NCI-H2107 treated with DMSO at 0.1 percent for 48 hours (cell line): ENCODE data around the gene HTR2B.
"Not testable (repeated sequence)": the region's sequence is repeated elsewhere in the genome, so short reads cannot be mapped to it uniquely, and the experiment has no call there.

Source experiments
- DNase-seq: peaks from one replicate; lab custom pipeline; 2025; ENCODE audit not compliant: unreplicated experiment; lab: John Stamatoyannopoulos, UW

Gene HTR2B

DNA sequence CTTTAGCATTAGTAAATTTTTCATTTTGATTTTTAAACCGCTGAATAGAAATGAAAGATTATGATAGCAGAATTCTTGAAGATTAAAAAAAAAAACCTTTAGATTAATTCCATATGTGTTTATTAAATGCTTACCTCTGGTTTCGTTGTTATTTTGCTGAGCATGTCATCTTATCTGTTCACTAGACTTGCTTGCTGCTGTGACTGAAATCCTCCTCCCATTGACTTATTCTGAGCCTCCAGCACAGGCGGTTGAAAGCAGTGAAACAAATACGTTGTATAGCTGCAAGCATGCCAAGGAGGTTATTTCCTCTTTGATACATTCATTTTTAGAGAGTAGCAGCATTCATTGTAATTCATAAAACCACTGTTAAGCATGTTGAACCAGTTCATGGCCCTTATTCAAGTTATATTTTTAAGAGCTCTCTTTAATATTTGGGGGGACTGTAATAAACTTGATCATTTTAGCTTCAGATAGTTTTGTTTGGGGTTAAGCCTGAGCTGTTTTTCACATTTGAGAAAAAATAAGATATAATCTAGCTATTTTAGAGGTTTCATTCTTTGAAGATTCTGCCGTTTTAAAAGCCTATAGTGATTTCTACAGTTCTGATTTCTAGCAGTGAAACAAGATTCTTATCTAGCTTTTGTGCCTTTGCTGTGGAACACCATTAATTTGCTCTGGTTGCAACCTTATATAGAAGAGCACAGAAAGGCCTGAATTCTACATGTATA is at the start of gene HTR2B:
HTR2B (minus strand) TSS at position 205 of the 731 bp plus-strand sequence. CDS start 1,278 bp downstream, outside the sequence.
- DNase-seq, result no peak

- DNase-seq, result no peak
These were observed 49.4 kb upstream of the HTR2B start for GRCh38 chr2:231174211-231174651.

GRCh38 chr2:231172025-231172424 is 47.2 kb upstream of the HTR2B start:
- no peak for DNase-seq

- no peak for DNase-seq
These were observed 45.2 kb upstream of the HTR2B start for GRCh38 chr2:231170055-231170454.

DNA sequence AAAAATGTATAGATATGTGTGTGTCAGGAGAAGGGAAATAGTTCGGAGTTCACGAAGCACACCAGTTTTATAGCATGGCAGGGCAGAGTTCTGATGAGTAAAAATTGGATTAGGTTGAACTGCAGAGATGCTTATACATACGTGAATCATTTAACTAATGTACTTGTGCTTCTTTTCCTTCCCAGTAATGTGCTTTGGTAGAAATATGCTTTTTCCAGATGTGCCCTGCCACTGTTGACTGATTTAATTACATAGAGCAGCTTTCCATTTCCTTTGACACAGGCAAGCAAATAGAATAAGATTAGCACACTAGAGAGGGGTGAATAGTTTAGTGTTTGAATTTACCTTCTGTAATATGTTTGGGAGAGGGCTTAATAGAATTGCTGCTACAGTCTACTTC is 44.6 kb upstream of the HTR2B start:
- DNase-seq, result no peak

- DNase-seq, result no peak
These were observed 43.8 kb upstream of the HTR2B start for GRCh38 chr2:231168460-231169139.

- DNase-seq, result no peak
These were observed 43.1 kb upstream of the HTR2B start for GRCh38 chr2:231167745-231168459.

DNA sequence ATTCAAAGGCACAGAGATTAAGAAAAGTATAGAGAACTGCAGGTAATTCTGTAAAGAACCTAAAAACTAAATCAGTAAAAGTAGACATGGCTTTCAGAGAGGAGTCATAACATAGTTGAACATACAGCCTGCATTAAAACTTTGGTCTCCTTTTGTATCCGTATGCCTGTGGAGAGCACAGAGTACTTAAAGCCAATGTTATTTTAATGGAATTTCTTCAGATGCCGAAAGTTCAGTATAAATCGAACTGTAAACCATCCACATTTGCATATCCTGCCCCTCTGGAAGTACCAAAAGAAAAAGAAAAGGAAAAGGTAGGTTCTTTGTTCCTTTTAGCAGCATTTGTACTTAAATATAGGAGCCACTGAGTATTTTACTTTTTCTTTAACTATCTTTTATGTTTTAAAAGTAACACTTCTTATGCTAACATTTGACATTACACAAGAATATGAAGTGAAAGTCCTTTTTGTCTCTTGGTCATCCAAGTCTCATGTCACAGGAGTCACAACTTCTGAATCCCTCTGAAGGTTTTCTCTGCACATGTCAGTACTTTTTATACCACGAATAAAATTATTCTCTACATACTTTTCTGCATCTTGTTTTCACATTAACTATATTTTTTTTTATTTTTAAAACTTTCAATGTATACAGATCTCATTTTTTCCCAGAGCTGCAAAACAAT is 38.7 kb upstream of the HTR2B start:
- DNase-seq, result no peak

DNA sequence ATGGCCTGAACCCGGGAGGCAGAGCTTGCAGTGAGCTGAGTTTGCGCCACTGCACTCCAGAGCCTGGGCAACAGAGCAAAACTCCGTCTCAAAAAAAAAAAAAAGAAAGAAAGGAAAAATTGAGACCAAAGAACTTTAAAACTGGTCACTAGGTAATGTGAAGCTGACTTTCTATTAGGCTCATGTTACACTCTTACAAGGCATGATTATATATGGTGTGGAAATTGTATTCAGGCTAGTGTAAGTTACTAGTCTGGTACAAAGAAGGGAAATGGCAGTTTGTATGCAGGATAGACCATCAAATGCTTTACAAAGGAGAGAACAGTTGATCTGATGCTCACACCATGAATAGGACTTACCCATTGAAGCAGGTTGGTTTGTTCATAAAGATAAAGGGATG is 38.2 kb upstream of the HTR2B start:
- no peak for DNase-seq

GRCh38 chr2:231161877-231162329 is 37.1 kb upstream of the HTR2B start:
- DNase-seq, result no peak

GRCh38 chr2:231161252-231161839 is 36.5 kb upstream of the HTR2B start:
- DNase-seq, result no peak

DNA sequence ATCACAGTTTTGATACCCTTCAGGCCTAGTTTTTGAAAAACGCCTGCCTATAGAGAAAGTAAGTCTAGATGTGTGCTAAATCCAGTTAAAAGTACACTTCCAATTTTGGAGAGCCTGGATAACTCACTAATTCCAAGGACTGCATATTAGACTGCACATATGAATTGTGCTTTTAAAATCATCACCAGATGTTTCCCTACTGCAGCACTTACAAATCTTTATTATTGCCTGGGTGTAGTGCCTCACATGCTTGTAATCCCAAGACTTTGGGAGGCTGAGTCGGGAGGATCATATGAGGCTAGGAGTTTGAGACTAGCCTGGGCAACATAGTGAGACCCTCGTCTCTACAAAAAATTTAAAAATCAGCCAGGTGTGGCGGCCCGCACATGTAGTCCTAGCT is 35.9 kb upstream of the HTR2B start:
- no peak for DNase-seq

- no peak for DNase-seq
These were observed 34.5 kb upstream of the HTR2B start for GRCh38 chr2:231159306-231159705.

DNA sequence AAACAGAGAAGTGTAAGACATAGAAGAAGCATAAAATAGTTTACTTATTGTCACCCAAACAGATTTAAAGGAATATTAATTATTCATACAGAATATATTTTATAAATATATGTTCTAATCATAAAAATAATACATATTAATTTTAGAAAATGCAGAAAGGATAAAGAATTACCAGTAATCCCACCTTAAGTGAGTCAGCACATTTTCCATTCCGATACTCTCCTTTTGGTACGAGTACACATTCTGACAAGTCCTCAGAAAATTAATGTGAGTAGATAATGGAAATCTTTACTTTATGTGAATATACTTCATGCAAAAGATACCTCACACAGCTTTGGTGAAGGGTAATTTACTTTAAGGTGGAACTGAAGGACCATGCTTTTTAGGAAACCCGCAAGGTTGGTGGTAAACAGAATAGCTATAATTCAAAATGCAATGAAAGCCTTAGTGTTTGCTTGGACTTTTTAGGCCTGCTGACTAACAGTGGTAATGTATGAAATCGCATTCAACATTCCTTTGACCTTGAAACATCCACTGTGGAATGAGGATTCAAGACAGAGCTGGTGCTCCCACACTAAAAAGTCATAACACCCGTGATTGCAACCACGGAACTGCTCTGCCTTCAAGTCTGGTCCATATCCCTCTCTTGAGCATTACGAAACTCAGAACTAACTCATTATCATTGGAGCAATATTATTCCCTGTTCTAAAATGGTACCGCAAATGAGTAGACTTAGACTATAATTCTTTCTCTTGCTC is 28.1 kb upstream of the HTR2B start:
- DNase-seq, result no peak

DNA sequence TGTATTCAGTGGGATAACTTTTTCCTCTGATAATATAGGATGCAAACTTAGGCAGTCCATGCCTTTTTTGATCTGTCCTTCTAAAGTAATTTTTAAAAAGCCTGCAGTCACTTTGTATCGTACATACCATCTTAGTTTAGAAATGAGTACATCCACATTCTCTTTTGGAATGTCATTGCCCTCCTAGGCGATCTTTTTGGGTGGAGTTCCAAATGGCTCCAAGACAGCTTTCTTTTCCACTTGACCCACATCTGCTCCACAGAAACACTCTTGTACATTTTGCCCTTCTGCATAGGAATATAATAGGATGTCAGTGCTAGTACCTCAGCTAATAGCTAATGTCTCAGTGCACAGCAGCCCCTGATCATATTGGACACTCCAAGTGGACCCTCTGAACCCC is 21.8 kb upstream of the HTR2B start:
- no peak for DNase-seq

DNA sequence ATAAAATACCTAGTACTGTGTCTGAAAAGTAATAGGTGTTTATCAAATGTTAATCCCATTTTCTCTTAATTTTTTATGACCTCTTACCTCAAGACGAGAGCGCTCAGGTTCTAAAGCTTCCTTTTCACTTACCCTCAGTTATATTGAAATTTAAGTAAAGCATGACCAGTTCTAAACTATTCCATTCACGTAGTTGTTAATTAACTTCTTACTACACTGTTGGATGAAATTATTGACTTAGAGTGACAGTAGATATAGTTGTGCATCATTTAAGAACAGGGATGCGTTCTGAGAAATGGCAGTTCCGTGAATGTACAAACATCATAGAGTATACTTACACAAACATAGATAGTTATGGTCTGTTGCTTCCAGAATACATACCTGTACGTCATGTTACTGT is 20.1 kb upstream of the HTR2B start:
- DNase-seq, result no peak

GRCh38 chr2:231140808-231141207 is 16.0 kb upstream of the HTR2B start:
- DNase-seq, result not testable (repeated sequence)

- no peak for DNase-seq
These were observed 15.0 kb upstream of the HTR2B start for GRCh38 chr2:231139796-231140195.

GRCh38 chr2:231138699-231139098 is 13.9 kb upstream of the HTR2B start:
- peak; percentile 92 for DNase-seq
